PC-9 (cell line): ENCODE results near the gene CES1.
"Not testable (repeated sequence)": the region's sequence is repeated elsewhere in the genome, so short reads cannot be mapped to it uniquely, and the experiment has no call there.

Experiments
- EZH2 ChIP-seq: fragments of 200-600 bp; sonication (generic); IDR thresholded peaks from 2 replicates; pipeline ENCODE4 v1.8.0; 2017; ENCODE audit warnings: antibody characterized with exemption, low read depth
- TF ChIP-seq, protein P1 (sequence below): fragments of 200-600 bp; sonication (generic); conservative IDR thresholded peaks from 2 replicates; pipeline ENCODE4 v1.6.1; 2017; ENCODE audit warnings: mixed run types, antibody characterized with exemption, mild to moderate bottlenecking, moderate library complexity

GRCh38 chr16:55808286-55808685, 24.6 kb downstream of the CES1 start:
- TF ChIP-seq, protein P1, sequence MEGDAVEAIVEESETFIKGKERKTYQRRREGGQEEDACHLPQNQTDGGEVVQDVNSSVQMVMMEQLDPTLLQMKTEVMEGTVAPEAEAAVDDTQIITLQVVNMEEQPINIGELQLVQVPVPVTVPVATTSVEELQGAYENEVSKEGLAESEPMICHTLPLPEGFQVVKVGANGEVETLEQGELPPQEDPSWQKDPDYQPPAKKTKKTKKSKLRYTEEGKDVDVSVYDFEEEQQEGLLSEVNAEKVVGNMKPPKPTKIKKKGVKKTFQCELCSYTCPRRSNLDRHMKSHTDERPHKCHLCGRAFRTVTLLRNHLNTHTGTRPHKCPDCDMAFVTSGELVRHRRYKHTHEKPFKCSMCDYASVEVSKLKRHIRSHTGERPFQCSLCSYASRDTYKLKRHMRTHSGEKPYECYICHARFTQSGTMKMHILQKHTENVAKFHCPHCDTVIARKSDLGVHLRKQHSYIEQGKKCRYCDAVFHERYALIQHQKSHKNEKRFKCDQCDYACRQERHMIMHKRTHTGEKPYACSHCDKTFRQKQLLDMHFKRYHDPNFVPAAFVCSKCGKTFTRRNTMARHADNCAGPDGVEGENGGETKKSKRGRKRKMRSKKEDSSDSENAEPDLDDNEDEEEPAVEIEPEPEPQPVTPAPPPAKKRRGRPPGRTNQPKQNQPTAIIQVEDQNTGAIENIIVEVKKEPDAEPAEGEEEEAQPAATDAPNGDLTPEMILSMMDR, result not testable (repeated sequence)
- not testable (repeated sequence) for TF ChIP-seq EZH2
